ENCODE data around the gene THUMPD1.

DNA sequence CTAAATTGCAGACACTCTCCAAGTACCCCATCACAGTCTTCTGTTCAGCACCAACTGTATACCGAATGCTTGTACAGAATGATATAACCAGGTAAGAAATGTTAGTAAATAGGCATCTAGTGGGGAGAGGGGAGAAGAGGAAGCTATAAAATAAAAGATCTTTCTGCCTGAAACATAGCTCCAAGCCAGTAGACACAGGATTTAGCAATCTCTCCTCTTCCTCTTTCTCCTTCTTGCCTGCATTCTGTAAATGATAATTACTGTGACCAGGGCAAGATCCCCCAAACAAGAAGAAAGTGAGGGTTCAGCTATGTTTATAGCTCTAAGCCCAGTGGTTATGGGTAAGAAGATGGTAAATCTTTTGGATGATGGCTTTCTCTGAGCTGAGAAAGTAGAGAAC is 40.1 kb upstream of the THUMPD1 start:
- TF ChIP-seq, protein P1, sequence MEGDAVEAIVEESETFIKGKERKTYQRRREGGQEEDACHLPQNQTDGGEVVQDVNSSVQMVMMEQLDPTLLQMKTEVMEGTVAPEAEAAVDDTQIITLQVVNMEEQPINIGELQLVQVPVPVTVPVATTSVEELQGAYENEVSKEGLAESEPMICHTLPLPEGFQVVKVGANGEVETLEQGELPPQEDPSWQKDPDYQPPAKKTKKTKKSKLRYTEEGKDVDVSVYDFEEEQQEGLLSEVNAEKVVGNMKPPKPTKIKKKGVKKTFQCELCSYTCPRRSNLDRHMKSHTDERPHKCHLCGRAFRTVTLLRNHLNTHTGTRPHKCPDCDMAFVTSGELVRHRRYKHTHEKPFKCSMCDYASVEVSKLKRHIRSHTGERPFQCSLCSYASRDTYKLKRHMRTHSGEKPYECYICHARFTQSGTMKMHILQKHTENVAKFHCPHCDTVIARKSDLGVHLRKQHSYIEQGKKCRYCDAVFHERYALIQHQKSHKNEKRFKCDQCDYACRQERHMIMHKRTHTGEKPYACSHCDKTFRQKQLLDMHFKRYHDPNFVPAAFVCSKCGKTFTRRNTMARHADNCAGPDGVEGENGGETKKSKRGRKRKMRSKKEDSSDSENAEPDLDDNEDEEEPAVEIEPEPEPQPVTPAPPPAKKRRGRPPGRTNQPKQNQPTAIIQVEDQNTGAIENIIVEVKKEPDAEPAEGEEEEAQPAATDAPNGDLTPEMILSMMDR (IDR thresholded peaks at IDR 0.05) = no peak
- no peak for TF ChIP-seq POLR2A (IDR thresholded peaks at IDR 0.05; ENCODE audit: low read depth)
- no peak for TF ChIP-seq EP300 (IDR thresholded peaks at IDR 0.05)
